CD4-positive, alpha-beta T cell treated with Interleukin-15 for 4 hours (primary cell): Measurements from ENCODE around the gene RSPH4A.
A peak's percentile ranks its signal among the peaks of the same experiment; 100 is the strongest.
"Not testable (repeated sequence)": the region's sequence is repeated elsewhere in the genome, so short reads cannot be mapped to it uniquely, and the experiment has no call there.

Source experiments
- DNase-seq: peaks from one replicate; pipeline ENCODE4 v3.0.0-alpha.2; 2020; ENCODE audit warnings: low spot score

RSPH4A gene

GRCh38 chr6:116615937-116616736 lies at the start of gene RSPH4A:
Gene RSPH4A, plus strand, starts transcription at chr6:116616479. Its CDS starts 145 bp downstream, at chr6:116616624.
- peak; percentile 71 for DNase-seq

- no peak for DNase-seq
These were observed 48.2 kb upstream of the RSPH4A start for GRCh38 chr6:116568111-116568510.

GRCh38 chr6:116568821-116569755 lies 47.2 kb upstream of the RSPH4A start:
- DNase-seq, result no peak

GRCh38 chr6:116570856-116571682 lies 45.2 kb upstream of the RSPH4A start, which contains the start of gene RWDD1:
Gene RWDD1, plus strand, starts transcription at chr6:116571504. Its CDS starts 79 bp downstream, at chr6:116571583.
- peak; percentile 99 for DNase-seq

- DNase-seq, result no peak
These were observed 44.6 kb upstream of the RSPH4A start for GRCh38 chr6:116571683-116572000.

- DNase-seq, result no peak
These were observed 44.1 kb upstream of the RSPH4A start for GRCh38 chr6:116572162-116572561.

GRCh38 chr6:116575227-116575626 lies 41.1 kb upstream of the RSPH4A start:
- no peak for DNase-seq

GRCh38 chr6:116577486-116577885 lies 38.8 kb upstream of the RSPH4A start:
- DNase-seq, result no peak

GRCh38 chr6:116578335-116578734 lies 37.9 kb upstream of the RSPH4A start:
- no peak for DNase-seq

- DNase-seq, result no peak
These were observed 37.1 kb upstream of the RSPH4A start for GRCh38 chr6:116579143-116579542.

GRCh38 chr6:116580198-116580597 lies 36.1 kb upstream of the RSPH4A start:
- DNase-seq, result no peak

- no peak for DNase-seq
These were observed 30.0 kb upstream of the RSPH4A start for GRCh38 chr6:116586276-116586675.

GRCh38 chr6:116586738-116587137 lies 29.5 kb upstream of the RSPH4A start:
- no peak for DNase-seq

- no peak for DNase-seq
These were observed 21.0 kb upstream of the RSPH4A start for GRCh38 chr6:116595247-116595646.

- no peak for DNase-seq
These were observed 19.5 kb upstream of the RSPH4A start for GRCh38 chr6:116596815-116597214.

GRCh38 chr6:116603916-116604315 lies 12.4 kb upstream of the RSPH4A start:
- not testable (repeated sequence) for DNase-seq

GRCh38 chr6:116604868-116605267 lies 11.4 kb upstream of the RSPH4A start:
- DNase-seq, result not testable (repeated sequence)

- DNase-seq, result no peak
These were observed 10.3 kb upstream of the RSPH4A start for GRCh38 chr6:116605935-116606334.

- DNase-seq, result no peak
These were observed 5.2 kb upstream of the RSPH4A start for GRCh38 chr6:116611056-116611455.

- DNase-seq, result no peak
These were observed 416 bp downstream of the RSPH4A start for GRCh38 chr6:116616737-116617053.

GRCh38 chr6:116624036-116624805 lies 7.9 kb downstream of the RSPH4A start:
- no peak for DNase-seq
